Suprapubic skin (tissue), 4 donors: ENCODE data around the gene KIF5A. TPM values are rescaled to one million over a fixed set of nuclear protein-coding genes. Genes with fewer than 3 reads are reported as not detected.

ENCODE experiments used
- DNase-seq, 2 donors: peaks; one replicate each; pipeline ENCODE4 v3.0.0-alpha.2; 2019; ENCODE audit warnings: low spot score in 2 of 2
- H3K27ac ChIP-seq: fragments of 200-600 bp; sonication (generic); one replicate; pipeline ENCODE4 v1.5.1; 2019
- H3K27me3 ChIP-seq: fragments of 200-600 bp; sonication (generic); one replicate; pipeline ENCODE4 v1.5.1; 2019
- H3K36me3 ChIP-seq: fragments of 200-600 bp; sonication (generic); one replicate; pipeline ENCODE4 v1.5.1; 2019
- H3K4me1 ChIP-seq: fragments of 200-600 bp; sonication (generic); one replicate; pipeline ENCODE4 v1.5.1; 2019
- H3K4me3 ChIP-seq: fragments of 200-600 bp; sonication (generic); one replicate; pipeline ENCODE4 v1.5.1; 2019; ENCODE audit warnings: mild to moderate bottlenecking
- H3K9me3 ChIP-seq: fragments of 200-600 bp; sonication (generic); one replicate; pipeline ENCODE4 v1.5.1; 2019
- CTCF ChIP-seq, 2 donors: fragments of 200-600 bp in 1 of 2; fragments of 450-650 bp in 1 of 2; sonication (generic) in 1 of 2; IDR thresholded peaks; one replicate each; pipeline ENCODE4 v1.5.1; 2016 to 2019; ENCODE audit warnings: antibody characterized with exemption in 2 of 2, mild to moderate bottlenecking in 1 of 2, moderate library complexity in 1 of 2
- EP300 ChIP-seq: sonication (generic); formaldehyde crosslinking; IDR thresholded peaks from one replicate; pipeline ENCODE4 v1.6.1; 2017; ENCODE audit warnings: antibody characterized with exemption
- POLR2A ChIP-seq, 2 donors: fragments of 450-650 bp; IDR thresholded peaks; one replicate each; pipeline ENCODE4 v1.6.1; 2017; ENCODE audit warnings: antibody characterized with exemption in 2 of 2, mild to moderate bottlenecking in 2 of 2, moderate library complexity in 2 of 2
- POLR2AphosphoS5 ChIP-seq, 3 donors: sonication (generic); formaldehyde crosslinking; IDR thresholded peaks; one replicate each; pipeline ENCODE4 v1.6.1; 2017; ENCODE audit warnings: antibody characterized with exemption in 3 of 3
- WGBS: methylation state at CpG from one replicate; pipeline ENCODE4 v1.1.5; 2018; 5-methylcytosine and 5-hydroxymethylcytosine counted together
- total RNA-seq, 4 donors: library from RNA; depleted of rRNA; stranded (reverse); fragments of >200 nt; gene quantifications; one replicate each; pipeline ENCODE4 v1.1.0, GENCODE V29; 2016

KIF5A gene
- total RNA-seq, 4 donors from 2014 or later = 0.08 to 0.23 TPM; not detected in 2

GRCh38 chr12:57575771-57576612 lies 26.1 kb downstream of the KIF5A start:
- Histone ChIP-seq H3K9me3 (no peaks in the 10 kb centered on the region), H3K4me3 (no peak overlapping the region), H3K27me3 (no peaks in the 10 kb centered on the region), H3K36me3 (no peaks in the 10 kb centered on the region), H3K27ac (no peak overlapping the region), H3K4me1 (no peaks in the 10 kb centered on the region)
- DNase-seq = no peak
- WGBS = 89% methylated on average over 5 of the region's 12 CpGs
- TF ChIP-seq CTCF (IDR thresholded peaks at IDR 0.05) (no peak), POLR2A (IDR thresholded peaks at IDR 0.05) (no peak), EP300 (no peak), POLR2AphosphoS5 (IDR thresholded peaks at IDR 0.05) (no peak)

- H3K27me3 ChIP-seq = peaks cover 4% of the 10 kb centered on the region
- H3K27ac ChIP-seq = no peak overlapping the region
- no peaks in the 10 kb centered on the region for H3K9me3 ChIP-seq
- no peaks in the 10 kb centered on the region for H3K4me1 ChIP-seq
- TF ChIP-seq CTCF (IDR thresholded peaks at IDR 0.05) (no peak), POLR2AphosphoS5 (IDR thresholded peaks at IDR 0.05) (no peak), EP300 (no peak)
- no peak for DNase-seq
- H3K4me3 ChIP-seq = no peak overlapping the region
- no peaks in the 10 kb centered on the region for H3K36me3 ChIP-seq
- 63% methylated on average over 9 of the region's 9 CpGs for WGBS
Observed at GRCh38 chr12:57576613-57577160, 26.8 kb downstream of the KIF5A start.

GRCh38 chr12:57577981-57578758 lies 28.3 kb downstream of the KIF5A start:
- WGBS = 91% methylated on average over 12 of the region's 12 CpGs
- no peak for TF ChIP-seq EP300
- TF ChIP-seq POLR2A (IDR thresholded peaks at IDR 0.05) = no peak
- TF ChIP-seq CTCF (IDR thresholded peaks at IDR 0.05) = no peak
- TF ChIP-seq POLR2AphosphoS5 (IDR thresholded peaks at IDR 0.05) = no peak
- Histone ChIP-seq H3K27me3 (peaks cover 5% of the 10 kb centered on the region), H3K4me1 (no peaks in the 10 kb centered on the region), H3K4me3 (no peak overlapping the region), H3K36me3 (no peaks in the 10 kb centered on the region), H3K9me3 (no peaks in the 10 kb centered on the region), H3K27ac (no peak overlapping the region)
- no peak for DNase-seq

- Histone ChIP-seq H3K36me3 (no peaks in the 10 kb centered on the region), H3K4me3 (no peak overlapping the region), H3K9me3 (no peaks in the 10 kb centered on the region), H3K27me3 (peaks cover 5% of the 10 kb centered on the region), H3K27ac (no peak overlapping the region), H3K4me1 (no peaks in the 10 kb centered on the region)
- no peak for DNase-seq
- 92% methylated on average over 2 of the region's 2 CpGs for WGBS
- no peak for TF ChIP-seq POLR2AphosphoS5 (IDR thresholded peaks at IDR 0.05)
Observed at GRCh38 chr12:57579011-57579410, 29.2 kb downstream of the KIF5A start.

- WGBS = 92% methylated on average over 8 of the region's 8 CpGs
- H3K27me3 ChIP-seq = peaks cover 5% of the 10 kb centered on the region
- H3K4me1 ChIP-seq = no peaks in the 10 kb centered on the region
- no peak overlapping the region for H3K4me3 ChIP-seq
- H3K27ac ChIP-seq = no peak overlapping the region
- no peaks in the 10 kb centered on the region for H3K9me3 ChIP-seq
- H3K36me3 ChIP-seq = no peaks in the 10 kb centered on the region
- no peak for TF ChIP-seq CTCF (IDR thresholded peaks at IDR 0.05)
- TF ChIP-seq EP300 = no peak
- no peak for TF ChIP-seq POLR2A (IDR thresholded peaks at IDR 0.05)
- no peak for TF ChIP-seq POLR2AphosphoS5 (IDR thresholded peaks at IDR 0.05)
- DNase-seq = no peak
Observed at GRCh38 chr12:57579677-57580465, 30.0 kb downstream of the KIF5A start.
